ENCODE measurements around the gene FRAS1.

Gene FRAS1

GRCh38 chr4:78379040-78379439 lies 321.9 kb downstream of the FRAS1 start:
- Mint-ChIP-seq H3K27ac (no peak overlapping the region), H3K4me1 (no peaks in the 10 kb centered on the region), H3K27me3 (ENCODE audit: low read depth) (no peaks in the 10 kb centered on the region), H3K4me3 (no peak overlapping the region), H3K36me3 (ENCODE audit: low read depth) (peaks cover 62% of the 10 kb centered on the region), H3K9me3 (no peaks in the 10 kb centered on the region)
- TF ChIP-seq CTCF (IDR thresholded peaks at IDR 0.05; ENCODE audit: unreplicated experiment in 3 of 3) = no peak

GRCh38 chr4:78379991-78380729 lies 323.0 kb downstream of the FRAS1 start:
- TF ChIP-seq CTCF (IDR thresholded peaks at IDR 0.05; ENCODE audit: unreplicated experiment in 3 of 3) = no peak
- H3K9me3 Mint-ChIP-seq = no peaks in the 10 kb centered on the region
- H3K27me3 Mint-ChIP-seq (ENCODE audit: low read depth) = no peaks in the 10 kb centered on the region
- H3K4me3 Mint-ChIP-seq = no peak overlapping the region
- H3K36me3 Mint-ChIP-seq (ENCODE audit: low read depth) = peaks cover 60% of the 10 kb centered on the region
- H3K27ac Mint-ChIP-seq = peak overlapping the region in 1 of 3 experiments; percentile 19
- H3K4me1 Mint-ChIP-seq = no peaks in the 10 kb centered on the region

- H3K9me3 Mint-ChIP-seq = no peaks in the 10 kb centered on the region
- no peak for TF ChIP-seq CTCF (IDR thresholded peaks at IDR 0.05; ENCODE audit: unreplicated experiment in 3 of 3)
- H3K4me3 Mint-ChIP-seq = no peak overlapping the region
- H3K4me1 Mint-ChIP-seq = no peaks in the 10 kb centered on the region
- H3K27ac Mint-ChIP-seq = no peak overlapping the region
- peaks cover 64% of the 10 kb centered on the region for H3K36me3 Mint-ChIP-seq (ENCODE audit: low read depth)
- no peaks in the 10 kb centered on the region for H3K27me3 Mint-ChIP-seq (ENCODE audit: low read depth)
Measured at GRCh38 chr4:78386679-78387078, 329.6 kb downstream of the FRAS1 start.

- Mint-ChIP-seq H3K36me3 (ENCODE audit: low read depth) (peaks cover 71% of the 10 kb centered on the region), H3K4me1 (no peaks in the 10 kb centered on the region), H3K27ac (no peak overlapping the region), H3K27me3 (ENCODE audit: low read depth) (no peaks in the 10 kb centered on the region), H3K4me3 (no peak overlapping the region), H3K9me3 (peaks cover 33% of the 10 kb centered on the region)
- no peak for TF ChIP-seq CTCF (IDR thresholded peaks at IDR 0.05; ENCODE audit: unreplicated experiment in 3 of 3)
Measured at GRCh38 chr4:78395642-78396041, 338.5 kb downstream of the FRAS1 start.

GRCh38 chr4:78396613-78397291 lies 339.6 kb downstream of the FRAS1 start:
- Mint-ChIP-seq H3K4me3 (no peak overlapping the region), H3K36me3 (ENCODE audit: low read depth) (peaks cover 80% of the 10 kb centered on the region), H3K4me1 (no peaks in the 10 kb centered on the region), H3K27ac (no peak overlapping the region), H3K9me3 (peaks cover 33% of the 10 kb centered on the region), H3K27me3 (ENCODE audit: low read depth) (no peaks in the 10 kb centered on the region)
- no peak for TF ChIP-seq CTCF (IDR thresholded peaks at IDR 0.05; ENCODE audit: unreplicated experiment in 3 of 3)

GRCh38 chr4:78397292-78397630 lies 340.1 kb downstream of the FRAS1 start:
- peaks cover 33% of the 10 kb centered on the region for H3K9me3 Mint-ChIP-seq
- peaks cover 80% of the 10 kb centered on the region for H3K36me3 Mint-ChIP-seq (ENCODE audit: low read depth)
- no peaks in the 10 kb centered on the region for H3K27me3 Mint-ChIP-seq (ENCODE audit: low read depth)
- no peak for TF ChIP-seq CTCF (IDR thresholded peaks at IDR 0.05; ENCODE audit: unreplicated experiment in 3 of 3)
- no peaks in the 10 kb centered on the region for H3K4me1 Mint-ChIP-seq
- no peak overlapping the region for H3K4me3 Mint-ChIP-seq
- no peak overlapping the region for H3K27ac Mint-ChIP-seq

All from nephron (organoid).